Neuronal stem cell (in vitro differentiated cells): ENCODE measurements around the gene SLC39A11.
"Not testable (repeated sequence)": the region's sequence is repeated elsewhere in the genome, so short reads cannot be mapped to it uniquely, and the experiment has no call there.

Experiments used
- DNase-seq: peaks from one replicate; pipeline ENCODE4 v3.0.0-alpha.2; 2013; ENCODE audit warnings: low spot score
- H2AFZ ChIP-seq: one replicate; pipeline ENCODE4 v1.6.1; 2013; ENCODE audit warnings: mild to moderate bottlenecking, low read length, inconsistent platforms
- H2AK5ac ChIP-seq: 2 replicates; pipeline ENCODE4 v1.6.1; 2013; ENCODE audit warnings: low read depth, mild to moderate bottlenecking, inconsistent platforms, low read length, moderate library complexity, mixed read lengths
- H2BK120ac ChIP-seq: 2 replicates; pipeline ENCODE4 v1.6.1; 2013; ENCODE audit warnings: low read depth, mild to moderate bottlenecking, inconsistent platforms, low read length, moderate library complexity, mixed read lengths
- H2BK12ac ChIP-seq: one replicate; pipeline ENCODE4 v1.6.1; 2013; ENCODE audit warnings: low read length, inconsistent platforms
- H2BK15ac ChIP-seq: 2 replicates; pipeline ENCODE4 v1.6.1; 2013; ENCODE audit warnings: mild to moderate bottlenecking, low read length, inconsistent platforms, mixed read lengths
- H2BK5ac ChIP-seq: one replicate; pipeline ENCODE4 v1.6.1; 2013; ENCODE audit warnings: inconsistent platforms, mild to moderate bottlenecking, low read length, moderate library complexity
- H3K14ac ChIP-seq: one replicate; pipeline ENCODE4 v1.6.1; 2013; ENCODE audit warnings: low read length, inconsistent platforms
- H3K18ac ChIP-seq: 2 replicates; pipeline ENCODE4 v1.6.1; 2013; ENCODE audit warnings: low read length, inconsistent platforms
- H3K23ac ChIP-seq: 2 replicates; pipeline ENCODE4 v1.6.1; 2013; ENCODE audit warnings: low read depth, mild to moderate bottlenecking, mixed read lengths, low read length, inconsistent platforms; ENCODE audit not compliant: poor library complexity
- H3K27ac ChIP-seq: replicated peaks from 3 replicates; pipeline ENCODE4 v1.5.1; 2013; ENCODE audit warnings: low read length, inconsistent platforms
- H3K27me3 ChIP-seq, 3 experiments: 2 replicates each; pipeline ENCODE4 v1.6.1; 2013; ENCODE audit warnings: low read length in 3 of 3, mild to moderate bottlenecking in 2 of 3, inconsistent platforms in 1 of 3, low read depth in 1 of 3, mixed read lengths in 1 of 3, moderate library complexity in 1 of 3; ENCODE audit not compliant: control insufficient read depth in 3 of 3, insufficient read depth in 3 of 3
- H3K36me3 ChIP-seq, 2 donors: replicated peaks in 1 of 2; 2 replicates each; pipeline ENCODE4 v1.6.1; 2013; ENCODE audit warnings: low read length in 2 of 2; ENCODE audit not compliant: control insufficient read depth in 2 of 2, insufficient read depth in 2 of 2
- H3K4ac ChIP-seq: 2 replicates; pipeline ENCODE4 v1.6.1; 2013; ENCODE audit warnings: inconsistent platforms, mild to moderate bottlenecking, low read length, moderate library complexity
- H3K4me1 ChIP-seq, 2 donors: 1 replicate in 1 of 2; 2 replicates in 1 of 2; pipeline ENCODE4 v1.6.1; 2013; ENCODE audit warnings: low read length in 2 of 2, low read depth in 1 of 2; ENCODE audit not compliant: control insufficient read depth in 2 of 2, insufficient read depth in 1 of 2
- H3K4me2 ChIP-seq: one replicate; pipeline ENCODE4 v1.6.1; 2013; ENCODE audit warnings: mild to moderate bottlenecking, low read length, inconsistent platforms; ENCODE audit not compliant: insufficient read depth, poor library complexity, severe bottlenecking
- H3K4me3 ChIP-seq, 2 donors: 2 replicates each; pipeline ENCODE4 v1.5.1; 2013; ENCODE audit warnings: low read length in 2 of 2, mild to moderate bottlenecking in 2 of 2, inconsistent platforms in 1 of 2, moderate library complexity in 1 of 2
- H3K79me1 ChIP-seq: one replicate; pipeline ENCODE4 v1.6.1; 2013; ENCODE audit warnings: low read depth, mild to moderate bottlenecking, inconsistent platforms, low read length, moderate library complexity
- H3K9ac ChIP-seq: one replicate; pipeline ENCODE4 v1.6.1; 2013; ENCODE audit warnings: mild to moderate bottlenecking, low read depth, low read length, inconsistent platforms; ENCODE audit not compliant: poor library complexity
- H3K9me3 ChIP-seq, 2 donors: replicated peaks in 1 of 2; 2 replicates each; pipeline versions ENCODE3 to v1.6.1; 2013; ENCODE audit warnings: low read length in 2 of 2, mild to moderate bottlenecking in 2 of 2, inconsistent platforms in 1 of 2, low read depth in 1 of 2, mixed read lengths in 1 of 2, moderate library complexity in 1 of 2; ENCODE audit not compliant: control insufficient read depth in 2 of 2, insufficient read depth in 1 of 2
- H4K8ac ChIP-seq: one replicate; pipeline ENCODE4 v1.6.1; 2013; ENCODE audit warnings: low read depth, mild to moderate bottlenecking, inconsistent platforms, low read length, moderate library complexity
- H4K91ac ChIP-seq: one replicate; pipeline ENCODE4 v1.6.1; 2013; ENCODE audit warnings: low read length, low read depth, mild to moderate bottlenecking, inconsistent platforms; ENCODE audit not compliant: poor library complexity
- WGBS, 2 donors: extraction: QIAGEN DNeasy Blood & Tissue Kit; methylation state at CpG; one replicate each; pipeline ENCODE4 v1.1.7; 2013; ENCODE audit warnings: missing lambda C conversion rate in 2 of 2, mixed read lengths in 1 of 2; ENCODE audit not compliant: insufficient read length in 2 of 2, insufficient replicate concordance in 1 of 2; ENCODE audit errors: extremely low coverage in 2 of 2; 5-methylcytosine and 5-hydroxymethylcytosine counted together

The SLC39A11 gene

GRCh38 chr17:72940496-72940895, 152.0 kb downstream of the SLC39A11 start:
- H3K4ac ChIP-seq = no peak overlapping the region
- no peak overlapping the region for H3K27ac ChIP-seq
- H2BK5ac ChIP-seq = no peak overlapping the region
- H2BK12ac ChIP-seq = no peak overlapping the region
- H4K8ac ChIP-seq = no peak overlapping the region
- H2AFZ ChIP-seq = no peak overlapping the region
- H3K9ac ChIP-seq = no peak overlapping the region
- no peak overlapping the region for H3K14ac ChIP-seq
- no peaks in the 10 kb centered on the region for H3K79me1 ChIP-seq
- H4K91ac ChIP-seq = no peak overlapping the region
- no peak overlapping the region for H3K18ac ChIP-seq
- no peak overlapping the region for H2BK15ac ChIP-seq
- peaks cover 8 to 9% of the 10 kb centered on the region in 2 donors for H3K4me1 ChIP-seq
- no peak overlapping the region for H2BK120ac ChIP-seq
- no peak overlapping the region for H3K4me2 ChIP-seq
- H3K36me3 ChIP-seq = no peaks in the 10 kb centered on the region
- H3K4me3 ChIP-seq = no peak overlapping the region
- no peak overlapping the region for H2AK5ac ChIP-seq
- no peak for DNase-seq
- no CpG with 5 or more reads among the region's 11 CpGs for WGBS, 2 donors
- no peak overlapping the region for H3K23ac ChIP-seq
- no peaks in the 10 kb centered on the region for H3K27me3 ChIP-seq
- H3K9me3 ChIP-seq = no peaks in the 10 kb centered on the region

- Histone ChIP-seq H3K4me1 (peaks cover 4 to 6% of the 10 kb centered on the region in 2 donors), H3K18ac (no peak overlapping the region), H3K14ac (no peak overlapping the region), H2BK5ac (no peak overlapping the region), H3K23ac (no peak overlapping the region), H2BK12ac (no peak overlapping the region), H3K9me3 (no peaks in the 10 kb centered on the region), H2BK15ac (no peak overlapping the region), H3K36me3 (no peaks in the 10 kb centered on the region), H2BK120ac (no peak overlapping the region), H3K4ac (no peak overlapping the region), H3K4me2 (no peak overlapping the region), H3K9ac (no peak overlapping the region), H2AFZ (no peak overlapping the region), H3K4me3 (no peak overlapping the region), H3K79me1 (no peaks in the 10 kb centered on the region), H4K8ac (no peak overlapping the region), H3K27me3 (no peaks in the 10 kb centered on the region), H2AK5ac (no peak overlapping the region), H4K91ac (no peak overlapping the region), H3K27ac (no peak overlapping the region)
- no CpG with 5 or more reads among the region's 3 CpGs for WGBS, 2 donors
- DNase-seq = no peak
Measured at GRCh38 chr17:72938482-72938881, 154.0 kb downstream of the SLC39A11 start.

GRCh38 chr17:72937707-72938106, 154.8 kb downstream of the SLC39A11 start:
- WGBS, 2 donors = no CpG with 5 or more reads among the region's 5 CpGs

GRCh38 chr17:72937254-72937653, 155.2 kb downstream of the SLC39A11 start:
- not testable (repeated sequence) for DNase-seq, H3K27ac ChIP-seq, H3K18ac ChIP-seq, H3K9ac ChIP-seq, H2BK15ac ChIP-seq, H3K79me1 ChIP-seq, H2BK5ac ChIP-seq, H2BK12ac ChIP-seq, H3K4me2 ChIP-seq, H2AK5ac ChIP-seq, H3K4ac ChIP-seq, H3K4me3 ChIP-seq, H3K14ac ChIP-seq, H3K9me3 ChIP-seq, H3K36me3 ChIP-seq, H2AFZ ChIP-seq, H4K8ac ChIP-seq, H3K23ac ChIP-seq, H4K91ac ChIP-seq, H2BK120ac ChIP-seq, H3K4me1 ChIP-seq, H3K27me3 ChIP-seq
- WGBS, 2 donors = no CpG with 5 or more reads among the region's 8 CpGs

More at GRCh38 chr17:72937707-72938106, 154.8 kb downstream of the SLC39A11 start:
- Histone ChIP-seq H4K8ac (no peak overlapping the region), H2BK5ac (no peak overlapping the region), H3K79me1 (no peaks in the 10 kb centered on the region), H2BK120ac (no peak overlapping the region), H3K18ac (no peak overlapping the region), H2BK12ac (no peak overlapping the region), H3K27me3 (no peaks in the 10 kb centered on the region), H3K9ac (no peak overlapping the region), H3K23ac (no peak overlapping the region), H4K91ac (no peak overlapping the region), H3K4me1 (peaks cover 0 to 6% of the 10 kb centered on the region in 2 donors), H3K4me2 (no peak overlapping the region), H3K27ac (no peak overlapping the region), H3K4ac (no peak overlapping the region), H2AK5ac (no peak overlapping the region), H3K9me3 (no peaks in the 10 kb centered on the region), H3K14ac (no peak overlapping the region), H3K4me3 (no peak overlapping the region), H2BK15ac (no peak overlapping the region), H3K36me3 (no peaks in the 10 kb centered on the region), H2AFZ (no peak overlapping the region)
- DNase-seq = no peak
